HG03378 (cell line): ENCODE measurements around the gene TEPSIN.

ENCODE experiments used
- ATAC-seq: cut with Tn5 transposase; IDR thresholded peaks from one replicate; pipeline ENCODE4 v1.9.1; 2021; ENCODE audit warnings: mild to moderate bottlenecking, moderate library complexity; ENCODE audit not compliant: unreplicated experiment

The TEPSIN gene

GRCh38 chr17:81200695-81201580 lies 37.9 kb downstream of the TEPSIN start:
- no peak for ATAC-seq

- ATAC-seq, result no peak
These were observed 38.7 kb downstream of the TEPSIN start for GRCh38 chr17:81200201-81200600.

- ATAC-seq, result no peak
These were observed 39.4 kb downstream of the TEPSIN start for GRCh38 chr17:81199482-81199830.

GRCh38 chr17:81198826-81199481 lies 39.9 kb downstream of the TEPSIN start:
- no peak for ATAC-seq

GRCh38 chr17:81197831-81198490 lies 40.9 kb downstream of the TEPSIN start:
- ATAC-seq, result no peak

- no peak for ATAC-seq
These were observed 41.5 kb downstream of the TEPSIN start for GRCh38 chr17:81197409-81197795.

- ATAC-seq, result no peak
These were observed 42.1 kb downstream of the TEPSIN start for GRCh38 chr17:81196505-81197408.

GRCh38 chr17:81195941-81196495 lies 42.8 kb downstream of the TEPSIN start:
- no peak for ATAC-seq

GRCh38 chr17:81194941-81195901 lies 43.6 kb downstream of the TEPSIN start:
- ATAC-seq, result no peak

GRCh38 chr17:81194225-81194760 lies 44.6 kb downstream of the TEPSIN start:
- no peak for ATAC-seq

GRCh38 chr17:81193470-81194224 lies 45.2 kb downstream of the TEPSIN start:
- ATAC-seq, result no peak

- no peak for ATAC-seq
These were observed 45.8 kb downstream of the TEPSIN start for GRCh38 chr17:81193051-81193410.

GRCh38 chr17:81192386-81193050 lies 46.3 kb downstream of the TEPSIN start:
- no peak for ATAC-seq

- no peak for ATAC-seq
These were observed 47.2 kb downstream of the TEPSIN start for GRCh38 chr17:81191646-81192045.

- no peak for ATAC-seq
These were observed 47.7 kb downstream of the TEPSIN start for GRCh38 chr17:81191116-81191515.

GRCh38 chr17:81190591-81190990 lies 48.3 kb downstream of the TEPSIN start:
- no peak for ATAC-seq

- no peak for ATAC-seq
These were observed 49.0 kb downstream of the TEPSIN start for GRCh38 chr17:81189670-81190530.
